Adrenal gland (tissue), 12 donors: ENCODE measurements around the gene TMEM132D. TPM values are rescaled to one million over a fixed set of nuclear protein-coding genes. Genes with fewer than 3 reads are reported as not detected.

Source experiments
- DNase-seq, 7 donors: peaks; one replicate each; pipeline ENCODE4 v3.0.0-alpha.2; 2019 to 2020
- H3K27ac ChIP-seq, 5 donors: fragments of 200-600 bp; sonication (generic) in 4 of 5; 1 replicate in 3 of 5; 2 replicates in 2 of 5; pipeline versions ENCODE4 v1.5.1 to v1.8.0; 2016 to 2020; ENCODE audit warnings: mild to moderate bottlenecking in 1 of 5
- H3K27me3 ChIP-seq: fragments of 200-600 bp; 2 replicates; pipeline ENCODE4 v1.8.0; 2021
- H3K36me3 ChIP-seq, 2 donors: fragments of 200-600 bp; replicated peaks in 1 of 2; 1 replicate in 1 of 2; 2 replicates in 1 of 2; pipeline versions ENCODE4 v1.5.1 to v1.8.0; 2018 to 2022
- H3K4me1 ChIP-seq, 2 donors: fragments of 200-600 bp; replicated peaks in 1 of 2; 1 replicate in 1 of 2; 2 replicates in 1 of 2; pipeline versions ENCODE4 v1.5.1 to v1.8.0; 2018 to 2021
- H3K4me3 ChIP-seq, 4 donors: fragments of 200-600 bp; sonication (generic) in 3 of 4; one replicate each; pipeline ENCODE4 v1.5.1; 2016 to 2018
- H3K9me3 ChIP-seq, 3 donors: fragments of 200-600 bp; sonication (generic) in 1 of 3; replicated peaks in 1 of 3; 1 replicate in 2 of 3; 2 replicates in 1 of 3; pipeline versions ENCODE4 v1.5.1 to v1.8.0; 2016 to 2021
- POLR2A ChIP-seq, 2 donors: fragments of 450-650 bp; IDR thresholded peaks; one replicate each; pipeline ENCODE4 v1.6.1; 2017; ENCODE audit warnings: antibody characterized with exemption in 2 of 2, mild to moderate bottlenecking in 2 of 2, moderate library complexity in 1 of 2
- WGBS, 4 donors: extraction: QIAGEN DNeasy Blood & Tissue Kit in 2 of 4; methylation state at CpG; one replicate each; pipeline versions ENCODE4 v1.1.5 to v1.1.7; 2013 to 2017; 5-methylcytosine and 5-hydroxymethylcytosine counted together
- intact Hi-C, 2 donors: fragments of 100-400 bp; cut with DNase I; formaldehyde crosslinking; loops; one replicate each; pipeline versions ENCODE4 v1.14.1 to v1.15.0; 2022 to 2023
- polyA plus RNA-seq, 3 donors: library from polyadenylated mRNA; stranded (reverse); fragments of 200-250 nt in 2 of 3; fragments of 350-450 nt in 1 of 3; fragmentation: Illumina TruSeq in 1 of 3; extraction: RNeasy Lipid Tissue Mini Kit (QIAGEN cat#74804) in 1 of 3; gene quantifications; one replicate each; pipeline ENCODE4 v1.2.3, GENCODE V29; 2013 to 2014
- total RNA-seq, 9 donors: library from RNA; depleted of rRNA in 4 of 9; stranded (reverse); fragments of >200 nt in 4 of 9; fragments of 120-200 nt in 1 of 9; fragmentation: NEBNext Ultra II Directional in 1 of 9; extraction: Animal tissue kit (Norgen Biotek cat#: 25700) in 1 of 9; gene quantifications; one replicate each; pipeline versions ENCODE4 v1.1.0 to v1.2.4, GENCODE V29; 2013 to 2023
- TF ChIP-seq, protein P1 (sequence below), 6 experiments: fragments of 450-650 bp in 4 of 6; fragments of 200-600 bp in 2 of 6; sonication (generic) in 1 of 6; IDR thresholded peaks; 1 replicate in 5 of 6; 2 replicates in 1 of 6; pipeline versions ENCODE4 v1.5.1 to v1.8.0; 2016 to 2021; ENCODE audit warnings: antibody characterized with exemption in 6 of 6, mild to moderate bottlenecking in 2 of 6, moderate library complexity in 1 of 6
- donor health status: healthy with polysubstance abuse.
- donor health status: Bipolar disorder and iron deficiency.
- donor health status: DM: yes; HTN: yes; CAD: no.
- donor health status: DM: no; HTN: no; CAD: no.
- donor health status: DM: no; HTN: no; CAD: no.
- donor health status: DM: yes; HTN: yes; CAD: no.

TMEM132D gene
- total and polyA plus RNA-seq, 12 donors, result 0.03 to 0.83 (median 0.35) TPM; not detected in 8

DNA sequence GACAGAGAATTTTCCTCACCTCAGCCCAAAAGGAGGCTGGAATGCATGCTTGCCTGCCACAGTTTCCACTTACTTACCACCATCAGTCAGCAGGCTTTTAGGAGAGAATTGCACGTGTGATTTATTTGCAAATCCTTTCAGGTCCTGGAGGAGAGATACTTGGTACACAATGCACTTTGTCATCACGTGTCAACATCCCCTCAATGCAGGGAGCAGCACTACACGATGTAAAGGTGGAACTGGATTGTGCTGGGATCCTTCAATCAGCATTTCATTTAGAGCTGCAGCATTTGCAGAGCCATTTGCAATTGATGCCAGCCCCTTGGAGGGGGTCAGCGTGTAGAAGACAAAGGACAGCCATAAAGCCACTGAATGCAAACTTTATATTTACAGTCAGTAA is 832.5 kb downstream of the TMEM132D start:
- Histone ChIP-seq H3K9me3 (no peaks in the 10 kb centered on the region), H3K27ac (no peak overlapping the region), H3K36me3 (no peaks in the 10 kb centered on the region), H3K27me3 (no peaks in the 10 kb centered on the region), H3K4me1 (no peaks in the 10 kb centered on the region), H3K4me3 (no peak overlapping the region)
- no peak for TF ChIP-seq POLR2A (IDR thresholded peaks at IDR 0.05)
- TF ChIP-seq, protein P1, sequence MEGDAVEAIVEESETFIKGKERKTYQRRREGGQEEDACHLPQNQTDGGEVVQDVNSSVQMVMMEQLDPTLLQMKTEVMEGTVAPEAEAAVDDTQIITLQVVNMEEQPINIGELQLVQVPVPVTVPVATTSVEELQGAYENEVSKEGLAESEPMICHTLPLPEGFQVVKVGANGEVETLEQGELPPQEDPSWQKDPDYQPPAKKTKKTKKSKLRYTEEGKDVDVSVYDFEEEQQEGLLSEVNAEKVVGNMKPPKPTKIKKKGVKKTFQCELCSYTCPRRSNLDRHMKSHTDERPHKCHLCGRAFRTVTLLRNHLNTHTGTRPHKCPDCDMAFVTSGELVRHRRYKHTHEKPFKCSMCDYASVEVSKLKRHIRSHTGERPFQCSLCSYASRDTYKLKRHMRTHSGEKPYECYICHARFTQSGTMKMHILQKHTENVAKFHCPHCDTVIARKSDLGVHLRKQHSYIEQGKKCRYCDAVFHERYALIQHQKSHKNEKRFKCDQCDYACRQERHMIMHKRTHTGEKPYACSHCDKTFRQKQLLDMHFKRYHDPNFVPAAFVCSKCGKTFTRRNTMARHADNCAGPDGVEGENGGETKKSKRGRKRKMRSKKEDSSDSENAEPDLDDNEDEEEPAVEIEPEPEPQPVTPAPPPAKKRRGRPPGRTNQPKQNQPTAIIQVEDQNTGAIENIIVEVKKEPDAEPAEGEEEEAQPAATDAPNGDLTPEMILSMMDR (IDR thresholded peaks at IDR 0.05), result no peak
- WGBS, 4 donors, result 30 to 43% (median 33%) methylated on average over 4 of the region's 4 CpGs
- intact Hi-C loops, result no loop called here
- DNase-seq, result no peak

DNA sequence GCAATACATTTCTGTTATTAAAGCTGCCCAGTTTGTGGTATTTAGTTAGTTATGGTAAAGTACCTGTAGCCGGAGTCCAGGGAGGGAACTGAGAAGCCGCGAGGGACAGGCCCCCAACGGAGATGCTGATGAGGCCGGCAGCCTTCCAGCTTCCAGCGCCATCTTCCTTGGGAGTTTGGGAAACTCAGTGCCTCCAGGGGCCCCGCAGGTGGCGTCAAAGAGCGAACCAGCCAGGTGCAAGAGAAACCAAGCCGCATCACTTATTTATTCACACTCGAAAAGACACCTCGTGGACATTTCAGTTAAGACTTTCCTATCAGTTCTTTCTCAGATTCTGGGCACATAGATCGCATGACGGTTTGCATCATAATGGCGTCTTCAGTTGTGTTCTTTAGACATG is 833.9 kb downstream of the TMEM132D start:
- Histone ChIP-seq H3K4me3 (no peak overlapping the region), H3K27me3 (no peaks in the 10 kb centered on the region), H3K36me3 (no peaks in the 10 kb centered on the region), H3K9me3 (no peaks in the 10 kb centered on the region), H3K27ac (no peak overlapping the region), H3K4me1 (no peaks in the 10 kb centered on the region)
- DNase-seq, result no peak
- TF ChIP-seq, protein P1 (IDR thresholded peaks at IDR 0.05), result no peak
- no peak for TF ChIP-seq POLR2A (IDR thresholded peaks at IDR 0.05)
- whole genome bisulfite sequencing, 4 donors, result 32 to 79% (median 43%) methylated on average over 9 to 15 of the region's 15 CpGs
- intact Hi-C loops, result no loop called here

DNA sequence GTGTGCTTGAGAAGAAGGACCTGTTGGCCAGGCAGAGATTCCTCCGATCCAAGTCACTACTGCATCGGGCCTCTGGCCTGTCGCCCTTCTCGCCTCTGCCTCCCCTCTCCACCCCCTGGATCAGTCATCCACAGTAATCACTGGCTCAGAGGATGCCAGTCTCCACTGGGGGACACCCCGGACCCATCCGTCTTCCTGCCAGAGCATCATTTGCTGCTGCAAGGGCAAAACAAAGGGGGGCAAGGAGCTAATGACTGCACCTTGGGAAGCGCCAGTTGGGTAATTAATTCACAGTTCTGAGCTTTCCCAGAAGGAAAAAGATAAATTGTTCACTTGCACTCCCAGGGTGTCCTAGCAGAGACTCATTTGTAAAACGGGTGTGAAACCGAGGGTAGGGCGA is 835.1 kb downstream of the TMEM132D start:
- DNase-seq, result no peak
- H3K36me3 ChIP-seq, result no peaks in the 10 kb centered on the region
- WGBS, 4 donors, result 62 to 73% (median 64%) methylated on average over 5 to 10 of the region's 10 CpGs
- TF ChIP-seq POLR2A (IDR thresholded peaks at IDR 0.05), result no peak
- TF ChIP-seq, protein P1 (IDR thresholded peaks at IDR 0.05), result no peak
- H3K9me3 ChIP-seq, result no peaks in the 10 kb centered on the region
- H3K4me1 ChIP-seq, result no peaks in the 10 kb centered on the region
- intact Hi-C loops, result no loop called here
- H3K4me3 ChIP-seq, result no peak overlapping the region
- H3K27me3 ChIP-seq, result no peaks in the 10 kb centered on the region
- no peak overlapping the region for H3K27ac ChIP-seq

DNA sequence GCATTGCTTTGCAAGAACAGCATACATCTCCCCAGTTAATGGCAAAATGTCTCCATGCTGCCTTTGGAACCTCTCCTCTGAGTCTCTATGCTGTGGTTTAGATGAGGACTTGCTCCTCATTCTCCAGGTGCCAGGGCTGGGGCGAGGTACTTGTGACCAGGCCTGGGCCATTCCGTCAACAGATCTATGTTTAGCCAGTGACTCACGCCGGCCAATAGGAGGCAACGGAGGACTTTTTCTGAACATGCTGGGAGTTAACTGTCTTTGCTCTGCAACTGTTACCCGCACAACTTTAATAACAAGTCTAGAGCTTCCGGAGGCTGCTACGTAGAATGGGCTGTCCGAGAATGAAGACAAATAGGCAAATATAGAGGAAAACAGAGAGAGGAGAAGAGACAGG is 836.3 kb downstream of the TMEM132D start:
- H3K9me3 ChIP-seq, result no peaks in the 10 kb centered on the region
- peak in 1 of 7 donors; percentile 66 for DNase-seq
- no peaks in the 10 kb centered on the region for H3K27me3 ChIP-seq
- TF ChIP-seq POLR2A (IDR thresholded peaks at IDR 0.05), result no peak
- TF ChIP-seq, protein P1 (IDR thresholded peaks at IDR 0.05), result no peak
- no peak overlapping the region for H3K4me3 ChIP-seq
- H3K4me1 ChIP-seq, result no peaks in the 10 kb centered on the region
- 27 to 41% (median 30%) methylated on average over 8 to 9 of the region's 9 CpGs for WGBS, 4 donors
- intact Hi-C loops, result no loop called here
- H3K27ac ChIP-seq, result peak overlapping the region in 1 of 5 donors; percentile 41
- H3K36me3 ChIP-seq, result no peaks in the 10 kb centered on the region
